HG03439 (cell line): Measurements from ENCODE around the gene LAMTOR2.

Source experiments
- ATAC-seq: cut with Tn5 transposase; IDR thresholded peaks from one replicate; pipeline ENCODE4 v1.9.1; 2021; ENCODE audit warnings: mild to moderate bottlenecking, moderate library complexity; ENCODE audit not compliant: unreplicated experiment

Gene LAMTOR2

DNA sequence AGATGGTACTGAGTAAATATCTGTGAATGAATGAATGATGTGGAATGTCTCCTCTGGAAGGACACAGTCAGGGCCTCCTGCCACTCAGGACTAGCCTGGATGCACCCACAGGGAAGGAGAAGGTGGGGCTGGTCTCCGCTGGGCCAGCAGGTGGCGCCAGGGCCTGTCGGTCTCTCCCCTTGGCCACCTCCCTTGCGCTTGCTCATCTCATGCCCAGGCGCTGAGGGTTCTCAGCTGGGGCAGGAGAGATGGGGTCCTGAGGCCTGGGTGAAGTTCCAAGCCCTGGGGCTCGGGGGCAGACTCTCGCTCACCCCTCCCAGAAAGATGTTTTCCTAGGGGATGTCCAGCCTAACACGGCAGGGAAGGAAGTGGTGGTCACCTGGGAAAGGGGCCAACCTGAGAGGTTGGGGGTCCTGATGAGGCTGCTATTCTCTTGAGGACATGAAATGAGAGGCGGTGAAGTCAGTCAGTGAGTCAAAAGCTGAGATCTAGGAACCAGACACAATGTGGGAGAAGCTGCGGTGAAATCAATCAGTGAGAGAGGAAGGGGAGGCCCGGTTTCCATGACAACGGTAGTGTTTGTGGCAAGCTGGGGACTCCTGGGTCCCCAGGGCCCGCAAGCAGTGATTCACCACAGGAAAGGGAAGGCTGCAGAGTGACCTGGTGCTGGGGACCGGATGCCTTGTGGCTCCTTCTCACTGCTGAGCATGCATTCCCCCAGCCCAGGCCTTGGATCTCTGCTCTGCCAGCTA, 42.2 kb downstream of the LAMTOR2 start:
- ATAC-seq: peak; percentile 72

DNA sequence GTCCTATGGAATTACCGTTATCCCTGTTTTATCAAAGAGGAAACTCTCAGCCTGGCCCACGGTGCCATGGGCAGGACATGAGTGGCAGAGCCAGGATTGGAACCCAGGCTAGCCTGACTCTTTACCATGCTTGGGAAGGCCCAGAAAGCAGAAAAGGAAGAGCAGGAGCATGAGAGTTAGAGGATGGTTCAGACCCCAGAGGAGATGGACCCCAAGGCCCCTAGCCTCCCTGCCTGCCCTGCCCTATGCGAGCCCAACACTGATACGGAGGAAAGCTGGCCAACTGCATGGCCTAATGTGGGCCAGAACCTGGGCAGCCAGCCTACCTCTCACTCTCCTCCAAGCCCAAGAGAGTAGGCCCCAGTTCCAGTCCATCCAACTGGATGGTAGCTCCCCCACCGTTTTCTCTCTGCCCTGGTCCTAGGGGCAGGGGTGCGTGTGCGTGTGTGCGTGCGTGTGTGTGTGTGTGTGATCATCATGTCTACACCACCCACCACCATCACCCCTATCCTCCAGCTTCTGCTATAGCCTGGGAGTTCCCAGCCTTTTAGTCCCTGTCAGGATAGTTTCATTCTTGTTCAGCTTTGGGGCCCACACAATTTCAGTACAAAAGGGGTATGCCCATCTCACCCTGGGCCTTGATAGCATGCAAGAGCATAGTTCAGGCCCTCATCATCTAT, 43.1 kb downstream of the LAMTOR2 start:
- ATAC-seq: no peak

DNA sequence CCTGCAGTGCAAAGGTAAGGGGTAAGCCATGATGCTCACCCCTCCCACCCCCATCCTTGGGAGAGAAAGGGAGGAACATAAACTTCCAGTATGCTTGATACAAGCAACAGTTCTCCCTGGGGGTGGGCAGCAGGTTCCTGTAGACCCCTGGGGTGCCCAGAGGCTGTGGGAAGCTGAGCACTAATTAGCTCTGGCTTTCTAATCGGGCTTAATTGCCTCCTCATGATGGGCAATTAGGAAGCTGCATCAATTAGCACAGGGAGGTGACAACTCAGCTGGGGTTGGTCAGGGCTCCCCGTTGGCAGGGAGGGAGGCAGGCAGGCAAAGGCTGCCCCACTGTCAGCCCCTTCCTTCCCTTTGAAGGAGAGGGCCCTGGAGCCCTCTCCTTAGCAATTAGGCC, 44.2 kb downstream of the LAMTOR2 start:
- no peak for ATAC-seq

DNA sequence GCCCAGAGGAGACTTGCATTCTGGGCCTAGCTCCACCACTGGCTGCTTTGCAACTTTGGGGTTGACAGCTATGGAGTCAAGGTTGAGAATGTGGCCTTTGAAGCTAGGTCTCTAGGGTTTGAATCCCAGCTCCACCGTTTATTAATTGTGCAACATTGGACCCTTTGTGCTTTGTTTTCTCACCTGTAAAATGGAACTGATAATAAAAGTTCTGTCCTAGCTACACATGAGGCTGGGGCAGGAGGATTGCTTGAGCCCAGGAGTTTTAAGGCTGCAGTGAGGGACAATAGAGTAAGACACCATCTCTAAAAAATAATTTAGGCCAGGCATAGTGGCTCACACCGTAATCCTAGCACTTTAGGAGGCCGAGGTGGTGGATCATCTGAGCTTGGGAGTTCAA, 44.7 kb downstream of the LAMTOR2 start:
- no peak for ATAC-seq

DNA sequence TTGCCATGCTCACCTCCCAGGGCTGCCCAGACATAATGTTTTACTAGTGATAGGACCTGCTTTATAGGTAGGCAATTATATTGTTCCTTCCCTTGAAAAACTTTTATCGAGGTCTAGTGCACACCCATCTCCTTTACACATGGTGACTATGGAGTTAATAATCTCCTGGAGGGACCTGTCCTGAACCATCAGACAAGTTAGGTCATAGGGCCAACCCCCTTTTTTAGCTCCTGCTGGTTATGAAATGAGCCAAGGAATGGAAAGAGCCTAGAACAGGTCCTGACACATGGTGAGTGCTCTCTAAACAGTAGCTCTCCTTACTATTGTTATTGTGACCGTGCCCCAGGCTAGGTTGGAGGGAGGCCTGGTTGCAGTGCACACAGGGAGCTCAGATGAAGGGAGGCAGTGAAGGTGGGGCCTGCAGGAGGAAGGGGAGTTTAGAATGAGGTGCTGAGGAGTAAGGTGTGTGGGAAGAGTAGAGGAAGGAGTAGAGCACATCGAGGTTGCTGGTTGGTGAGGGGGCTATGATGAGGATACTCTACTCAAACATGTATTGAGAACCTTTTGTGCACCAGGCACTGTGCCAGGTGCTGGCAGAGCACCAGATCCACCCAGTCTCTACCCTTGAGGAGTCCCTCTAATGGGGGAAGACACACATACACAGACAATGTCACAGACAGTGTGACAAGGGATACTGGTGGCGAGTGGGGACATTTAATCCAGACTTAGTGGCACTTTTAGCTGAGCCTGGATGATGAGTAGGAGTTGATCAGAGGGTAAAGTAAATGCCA, 45.8 kb downstream of the LAMTOR2 start:
- ATAC-seq: no peak

DNA sequence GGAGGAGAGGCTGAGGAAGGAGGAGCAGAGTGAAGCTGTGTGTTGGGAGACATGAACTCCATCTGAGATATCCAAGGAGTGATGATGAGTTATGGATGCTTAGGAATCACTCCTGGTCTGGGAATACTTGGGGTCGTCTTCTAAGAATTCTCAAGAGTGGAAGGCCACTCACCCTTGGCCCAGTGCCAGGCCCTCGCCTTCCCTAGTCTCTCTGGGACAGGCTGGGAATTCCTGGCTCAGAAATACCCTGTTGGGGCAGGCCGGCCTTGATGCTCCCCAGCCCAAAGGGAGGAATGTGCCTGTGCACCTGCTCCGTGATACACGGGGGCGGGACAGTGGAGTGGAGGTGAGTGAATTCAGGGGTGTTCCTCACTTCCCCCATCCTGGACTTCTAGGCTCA, 47.3 kb downstream of the LAMTOR2 start:
- no peak for ATAC-seq

DNA sequence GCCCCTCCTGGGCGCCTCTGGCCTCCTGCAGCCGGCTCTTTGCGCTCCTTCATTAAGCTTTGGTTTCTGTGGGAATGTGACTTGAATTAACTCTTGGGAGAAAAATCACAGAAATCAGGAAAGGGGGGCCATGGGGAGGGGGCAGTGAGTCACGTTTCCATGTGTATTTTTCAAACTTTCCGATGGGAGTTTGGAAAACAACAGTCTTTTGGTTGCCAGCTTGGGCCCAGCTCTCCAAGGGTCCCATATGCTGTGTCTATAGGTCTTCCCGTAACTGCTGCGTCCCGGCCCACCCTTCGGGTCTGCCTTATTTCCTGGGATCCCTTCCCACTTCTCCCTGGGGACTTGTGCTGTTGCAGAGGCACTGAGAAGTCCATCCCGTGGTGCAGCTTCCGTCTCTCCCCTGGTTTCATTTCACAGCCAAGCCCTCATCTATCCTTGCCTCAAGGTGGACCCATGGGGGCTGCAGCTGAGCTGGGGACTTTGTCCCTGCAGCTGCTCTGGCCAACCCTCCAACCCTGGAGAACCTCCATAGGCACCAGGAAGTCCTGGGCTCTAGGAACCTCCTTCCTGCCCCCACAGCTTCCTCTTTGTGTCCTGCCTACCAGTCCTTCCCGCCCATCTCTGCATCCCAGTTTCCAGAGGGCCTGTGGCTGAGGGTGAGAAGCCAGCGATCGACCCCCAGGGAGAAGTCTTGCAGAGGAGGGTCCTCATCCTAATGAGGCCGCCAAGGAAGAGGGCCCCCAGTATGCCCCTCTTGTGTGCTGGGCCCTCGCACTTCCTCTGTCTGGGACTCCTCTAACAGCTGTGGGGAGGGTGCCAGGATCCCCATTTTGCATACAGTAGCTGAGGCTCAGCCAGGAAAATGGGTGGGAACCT, 48.3 kb downstream of the LAMTOR2 start:
- ATAC-seq: no peak

DNA sequence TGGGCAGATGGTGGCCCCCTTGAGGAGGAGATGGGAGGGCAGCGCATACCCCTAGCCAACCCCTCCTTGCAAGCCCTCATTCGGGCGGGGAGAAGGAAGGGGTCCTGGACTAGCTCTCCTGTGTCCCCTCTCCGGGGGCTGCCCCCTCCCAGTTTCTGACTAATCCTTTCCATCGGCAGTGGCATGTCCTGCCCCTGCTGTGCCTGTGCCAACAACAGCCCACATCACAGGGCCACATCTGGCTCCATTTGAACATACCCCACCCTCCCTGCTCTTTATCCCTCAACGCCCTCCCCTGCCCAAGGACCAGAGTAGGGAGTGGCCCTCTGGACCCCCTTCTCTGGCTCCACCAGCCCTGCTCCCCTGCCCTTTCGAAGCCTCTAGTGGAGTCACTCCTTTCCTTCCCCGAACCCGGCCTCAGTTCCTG, 49.0 kb downstream of the LAMTOR2 start:
- no peak for ATAC-seq

DNA sequence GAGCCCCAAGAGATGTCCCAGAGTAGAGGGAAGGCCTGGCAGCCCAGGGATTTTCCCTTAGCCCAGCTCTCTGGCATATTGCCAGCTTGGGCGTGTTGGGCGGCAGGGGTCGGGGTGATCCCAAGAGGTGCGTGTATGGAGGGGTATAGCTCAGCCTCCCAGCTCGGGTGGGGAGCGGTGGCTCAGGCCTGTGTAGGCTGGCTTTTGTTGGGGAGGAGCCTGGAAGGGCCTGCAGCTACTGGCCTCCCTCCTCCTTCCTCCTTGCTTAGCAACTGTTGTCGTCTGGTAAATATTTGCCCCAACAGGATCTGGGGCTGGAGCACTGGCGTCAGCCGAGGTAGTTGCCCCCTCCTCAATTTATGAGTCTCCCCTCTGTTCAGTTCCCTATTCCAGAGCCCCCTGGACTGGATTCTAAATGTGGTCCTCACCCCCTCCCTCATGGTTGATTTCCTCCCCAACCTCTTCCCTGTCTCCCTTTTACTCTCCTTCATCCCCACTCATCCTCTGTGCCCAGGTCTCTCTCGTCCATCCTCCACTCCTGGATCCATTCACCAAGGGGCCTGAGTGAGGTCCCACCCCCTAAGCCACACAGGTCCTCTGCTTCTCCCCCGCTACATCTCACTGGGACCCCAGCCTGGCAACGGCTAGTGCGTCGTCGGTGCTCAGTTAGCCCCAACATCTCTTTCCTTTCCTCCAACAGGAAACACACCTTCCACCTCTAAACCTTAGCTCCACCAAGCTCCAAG, 49.7 kb downstream of the LAMTOR2 start:
- ATAC-seq: no peak

DNA sequence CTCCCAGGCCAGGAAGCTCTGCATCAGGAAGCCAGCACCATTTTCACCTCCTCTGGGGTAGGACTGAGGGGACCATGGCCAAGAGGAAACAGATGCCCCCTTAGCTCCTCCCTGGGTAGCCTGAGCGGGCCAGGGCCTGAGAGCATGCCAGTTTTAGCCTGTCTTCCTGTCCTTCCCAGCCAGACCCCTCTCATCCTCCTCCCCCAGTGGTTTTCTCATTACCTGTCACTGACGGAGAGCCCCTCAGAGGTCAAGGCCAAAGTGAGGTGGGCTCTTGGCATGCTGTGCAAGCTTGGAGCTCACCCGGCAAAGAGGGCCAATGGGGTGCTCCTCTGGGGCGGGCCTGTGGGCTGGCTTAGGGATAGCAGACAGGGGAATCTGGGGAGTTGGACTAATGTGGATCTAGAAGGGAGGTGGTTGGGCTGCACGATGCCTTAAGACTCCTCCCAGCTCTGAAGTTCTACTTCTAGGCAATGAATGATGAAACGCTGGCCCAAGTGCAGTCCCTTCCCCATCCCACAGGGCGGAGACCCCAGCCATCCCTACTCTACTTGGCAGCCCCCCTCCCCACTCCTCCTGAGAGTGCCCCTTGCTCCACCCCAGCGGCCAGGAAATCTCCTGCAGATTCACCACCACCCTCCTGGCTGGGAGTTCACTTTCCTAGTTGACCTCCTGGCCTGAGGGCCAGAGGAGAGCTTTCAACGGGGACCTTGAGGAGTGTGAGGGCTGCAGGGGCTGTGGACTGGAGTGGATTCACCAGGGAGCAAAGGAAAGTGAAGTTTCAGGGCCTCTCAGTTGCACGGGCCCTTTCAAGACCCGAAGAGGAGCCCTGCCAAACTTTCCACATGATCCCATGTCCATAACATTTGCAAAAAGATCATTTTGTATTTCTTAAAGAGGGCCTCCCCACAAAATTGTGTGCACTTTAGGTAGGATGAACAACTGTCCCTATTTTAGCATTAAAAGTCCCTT, 50.6 kb downstream of the LAMTOR2 start:
- ATAC-seq: no peak

DNA sequence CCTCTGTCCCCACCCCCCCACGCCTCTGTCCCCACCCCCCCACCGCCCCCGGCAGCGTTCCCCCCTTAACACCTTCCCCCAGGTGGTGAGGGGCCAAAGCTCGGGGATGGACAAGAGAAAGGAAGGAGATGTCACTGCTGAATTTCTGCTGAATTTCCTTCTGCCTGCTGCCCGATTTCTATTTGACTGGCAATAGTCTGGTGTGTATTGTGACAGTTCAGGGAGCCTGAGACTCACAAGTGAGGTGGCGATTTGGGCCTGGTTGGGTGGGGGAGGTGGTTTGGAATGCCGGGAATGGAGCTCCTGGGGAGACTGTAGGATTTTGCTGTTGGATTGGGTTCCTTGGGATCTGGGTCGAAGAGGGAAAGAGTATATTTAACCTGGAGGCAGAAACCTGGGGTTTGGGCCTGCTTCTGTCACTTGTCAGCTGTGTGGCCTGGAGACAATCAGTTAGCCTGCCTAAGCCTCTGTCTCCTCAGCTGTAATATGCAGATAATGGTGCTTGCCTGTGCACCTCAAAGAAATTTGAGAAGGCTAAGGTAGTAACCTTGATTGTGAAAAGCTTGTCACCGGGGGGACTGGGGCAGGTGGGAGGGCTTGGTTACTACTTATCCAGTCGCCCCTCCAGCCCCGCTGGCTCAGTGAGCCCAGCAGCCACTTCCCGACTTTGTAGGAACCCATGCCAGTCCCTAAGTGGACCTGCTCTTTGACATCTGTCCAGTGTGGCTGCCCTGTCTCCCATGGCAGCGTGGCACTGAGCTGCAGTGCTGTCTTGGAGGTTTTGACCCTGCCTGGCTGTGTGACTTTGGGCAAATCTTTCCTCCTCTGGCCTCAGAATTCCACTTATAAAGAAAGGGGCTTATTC, 52.3 kb downstream of the LAMTOR2 start:
- ATAC-seq: peak; percentile 17

DNA sequence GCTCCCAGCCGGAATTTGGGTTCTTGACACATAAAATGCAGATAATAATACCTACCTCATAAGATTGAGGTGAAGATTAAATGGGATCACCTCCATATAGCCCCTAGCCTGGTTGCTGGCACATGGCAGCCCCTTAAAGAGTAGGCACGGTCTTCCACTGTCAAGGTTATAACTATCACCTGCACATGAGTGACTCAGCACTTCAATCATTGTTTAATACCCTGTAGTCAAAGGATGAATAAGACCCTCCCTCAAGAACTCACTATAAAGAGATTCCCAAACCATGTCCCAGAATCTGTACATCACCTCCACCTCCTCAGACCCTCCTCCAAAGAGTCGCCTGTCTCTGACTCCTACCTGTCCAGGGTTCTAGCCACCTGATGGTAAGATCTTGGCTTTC, 53.5 kb downstream of the LAMTOR2 start:
- no peak for ATAC-seq
